T1000 (cell line): ENCODE results near the gene PRLR.
"Not testable (repeated sequence)": the region's sequence is repeated elsewhere in the genome, so short reads cannot be mapped to it uniquely, and the experiment has no call there.

Experiments used
- DNase-seq: peaks from one replicate; lab custom pipeline; 2025; ENCODE audit warnings: mixed read lengths; lab: John Stamatoyannopoulos, UW

Gene PRLR

DNA sequence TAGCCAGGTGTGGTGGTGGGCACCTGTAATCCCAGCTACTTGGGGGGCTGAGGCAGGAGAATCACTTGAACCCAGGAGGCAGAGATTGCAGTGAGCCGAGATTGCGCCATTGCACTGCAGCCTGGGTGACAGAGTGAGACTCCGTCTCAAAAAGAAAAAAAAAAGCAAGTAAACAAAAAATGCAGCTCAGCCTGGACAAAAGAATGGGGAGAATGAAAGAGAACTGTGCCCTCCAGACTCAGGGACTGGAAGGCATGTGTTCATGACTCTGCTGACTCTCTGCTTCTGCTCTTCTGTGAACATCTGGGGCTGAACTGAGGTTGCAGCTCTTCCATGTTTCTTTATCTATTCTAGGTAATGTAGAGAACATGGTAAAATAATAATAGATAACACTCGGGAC, 194.4 kb downstream of the PRLR start:
- DNase-seq = not testable (repeated sequence)

DNA sequence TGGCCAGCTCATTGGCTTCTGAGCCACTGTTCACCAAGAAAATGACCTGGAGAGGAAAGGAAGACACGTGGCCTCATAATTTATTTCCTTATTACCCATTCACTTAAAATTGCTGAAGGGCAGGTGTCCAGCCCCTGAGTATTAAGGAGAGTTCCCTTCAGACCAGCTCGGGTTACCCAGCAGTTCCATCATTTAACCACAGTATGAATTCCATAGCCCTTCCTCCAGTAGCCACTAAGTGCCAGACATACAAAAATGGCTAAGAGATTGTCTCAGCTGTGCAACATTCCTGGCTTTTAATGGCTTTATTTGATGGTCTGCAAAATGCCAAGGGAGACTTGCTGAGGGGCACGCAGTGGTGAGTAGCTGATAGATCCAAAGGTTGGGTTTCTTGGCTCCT, 195.0 kb downstream of the PRLR start:
- no peak for DNase-seq

DNA sequence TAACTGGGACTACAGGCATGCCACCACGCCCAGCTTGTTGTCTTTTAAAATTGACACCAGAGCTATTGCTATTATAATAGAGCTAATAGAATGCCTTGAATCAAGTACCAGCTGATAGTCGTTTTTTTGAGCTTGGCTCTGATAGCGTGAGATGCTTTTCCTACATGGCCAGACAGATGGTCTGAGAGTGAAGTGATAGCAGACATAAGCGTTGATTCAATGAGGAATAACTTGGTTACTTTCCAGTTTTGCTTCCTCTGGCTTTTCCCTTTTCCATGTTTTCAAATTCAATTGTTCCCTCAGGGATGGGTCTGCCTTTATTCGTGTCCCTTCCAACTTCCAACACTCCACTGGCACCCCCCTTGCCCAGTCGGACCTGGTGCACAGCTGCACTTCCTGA, 197.9 kb downstream of the PRLR start:
- DNase-seq = no peak

DNA sequence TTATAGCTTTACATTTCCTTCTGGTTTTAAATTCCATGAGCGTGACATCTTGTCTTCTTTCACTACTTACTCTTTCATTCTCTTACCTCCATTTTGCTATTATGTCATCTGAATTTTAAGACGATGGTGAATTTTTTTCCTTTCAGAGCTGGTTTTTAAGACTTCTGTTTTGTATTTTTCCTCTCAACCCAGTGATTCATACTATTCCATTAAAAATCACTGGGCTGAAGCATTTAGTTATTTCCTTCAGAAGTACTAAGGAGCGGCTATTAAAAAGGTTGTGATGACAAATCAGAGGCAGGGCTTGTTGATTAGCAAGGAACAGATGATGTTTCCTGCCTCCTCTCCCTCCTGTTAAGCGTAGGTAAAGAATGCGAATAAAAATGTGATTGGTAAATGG, 199.0 kb downstream of the PRLR start:
- DNase-seq = no peak

DNA sequence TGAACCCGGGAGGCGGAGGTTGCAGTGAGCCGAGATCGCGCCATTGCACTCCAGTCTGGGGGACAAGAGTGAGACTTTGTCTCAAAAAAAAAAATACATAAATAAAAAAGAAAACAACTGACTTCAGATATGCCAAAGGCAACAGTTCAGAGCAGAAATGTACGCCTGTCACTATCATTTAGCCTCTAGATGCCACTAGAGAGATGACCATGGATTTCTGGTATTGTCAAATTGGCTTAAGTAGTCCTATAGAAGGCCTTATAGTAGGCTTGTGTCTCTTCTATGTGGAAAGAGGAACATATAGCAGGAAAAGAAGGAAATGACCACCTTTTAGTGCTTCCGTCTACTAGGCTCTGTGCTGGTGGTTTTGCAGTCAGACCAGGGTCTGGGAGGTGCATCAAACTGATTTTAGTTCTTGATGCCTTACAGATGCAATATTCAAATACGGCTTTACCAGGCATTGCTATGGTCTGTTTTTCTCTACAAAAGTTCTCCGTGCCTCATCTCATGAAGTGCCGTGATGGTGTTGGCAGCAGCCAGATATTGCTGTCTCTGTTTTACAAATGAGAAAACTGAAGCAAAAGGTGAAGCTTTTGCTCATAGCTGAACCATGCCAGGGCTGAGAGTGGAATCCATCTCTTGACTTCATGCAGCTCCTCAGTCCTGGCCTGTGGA, 199.7 kb downstream of the PRLR start:
- no peak for DNase-seq

DNA sequence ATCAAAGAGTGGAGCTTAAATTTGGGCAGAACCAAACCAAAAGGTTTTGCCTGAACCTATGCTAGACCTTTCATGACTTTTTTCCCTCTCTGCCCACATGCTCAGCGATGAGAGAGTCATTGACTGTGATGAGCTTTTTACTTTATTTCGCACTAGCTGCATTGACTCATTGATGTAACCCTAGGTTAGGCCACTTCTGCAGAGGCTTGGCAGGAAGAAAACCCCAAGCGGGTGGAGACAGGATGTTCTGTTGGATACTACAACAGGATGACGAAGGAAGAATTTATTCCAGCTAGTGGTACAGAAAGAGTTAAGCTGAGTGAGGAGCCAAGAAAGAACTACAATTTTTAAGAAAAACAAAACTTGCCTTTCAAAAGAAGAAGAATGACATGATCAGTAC, 201.0 kb downstream of the PRLR start:
- peak; percentile 29 for DNase-seq

DNA sequence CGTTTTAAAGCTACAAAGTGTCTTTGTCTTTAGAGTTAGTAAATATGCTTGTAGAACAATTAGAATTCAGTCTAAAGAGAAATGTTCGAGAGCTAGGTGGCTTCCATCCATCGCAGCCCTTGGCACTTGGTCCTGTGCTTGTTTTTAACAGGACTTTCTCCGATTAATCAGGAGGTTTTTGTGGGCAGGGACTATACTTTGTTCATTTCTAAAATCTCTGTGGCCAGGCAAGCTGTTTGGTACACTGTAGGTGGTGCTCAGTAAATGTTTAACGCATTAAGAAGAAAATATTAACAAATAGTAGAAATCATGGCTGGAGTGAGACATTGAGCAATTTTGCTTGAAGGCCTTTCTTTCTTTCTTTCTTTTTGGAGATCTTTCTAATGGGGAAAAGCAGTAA, 203.3 kb downstream of the PRLR start:
- DNase-seq = no peak

DNA sequence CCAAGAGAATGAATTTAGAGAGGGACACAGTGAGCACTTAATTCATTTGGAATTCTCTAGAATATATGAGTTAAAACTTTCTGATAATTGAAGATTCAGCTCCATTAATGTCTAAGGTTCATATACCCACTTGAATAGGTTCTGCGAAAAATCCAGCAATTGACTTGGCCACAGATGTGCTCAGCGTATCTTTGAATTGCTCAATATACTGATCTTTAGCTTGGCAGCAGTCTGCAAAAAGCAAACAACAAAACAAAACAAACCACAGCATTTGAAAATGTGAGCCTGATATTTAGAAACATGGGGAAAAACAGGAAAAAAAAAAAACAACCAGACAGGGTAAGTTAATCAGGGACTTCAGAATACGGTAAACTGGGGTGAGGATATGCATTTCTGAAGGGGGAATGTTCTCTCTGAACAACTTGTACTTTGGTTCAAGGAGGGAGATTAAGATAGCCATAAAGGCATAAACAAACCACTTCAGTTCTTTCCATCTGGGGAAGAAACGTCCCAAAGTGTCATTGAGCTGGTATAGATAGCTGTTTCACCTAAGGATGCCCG, 203.9 kb downstream of the PRLR start:
- no peak for DNase-seq

DNA sequence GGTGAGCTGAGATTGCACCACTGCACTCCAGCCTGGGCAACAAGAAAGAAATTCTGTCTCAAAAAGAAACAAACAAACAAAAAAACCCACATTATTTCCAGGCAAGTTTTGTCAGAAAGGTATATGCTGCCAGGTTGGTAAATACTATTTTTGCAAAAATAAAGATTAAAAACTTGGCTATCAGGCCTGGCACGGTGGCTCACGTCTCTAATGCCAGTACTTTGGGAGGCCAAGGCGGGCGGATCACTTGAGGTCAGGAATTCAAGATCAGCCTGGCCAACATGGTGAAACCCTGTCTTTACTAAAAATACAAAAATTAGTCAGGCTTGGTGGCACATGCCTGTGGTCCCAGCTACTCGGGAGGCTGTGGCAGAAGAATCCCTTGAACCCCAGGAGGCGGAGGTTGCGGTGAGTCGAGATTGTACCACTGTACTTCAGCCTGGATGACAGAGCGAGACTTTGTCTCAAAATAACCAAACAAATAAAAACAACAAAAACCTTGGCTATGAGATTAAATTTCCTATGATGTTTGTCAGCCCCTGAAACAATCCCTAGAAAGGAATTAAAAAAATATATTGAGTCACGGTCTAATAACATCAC, 205.3 kb downstream of the PRLR start:
- DNase-seq = no peak

DNA sequence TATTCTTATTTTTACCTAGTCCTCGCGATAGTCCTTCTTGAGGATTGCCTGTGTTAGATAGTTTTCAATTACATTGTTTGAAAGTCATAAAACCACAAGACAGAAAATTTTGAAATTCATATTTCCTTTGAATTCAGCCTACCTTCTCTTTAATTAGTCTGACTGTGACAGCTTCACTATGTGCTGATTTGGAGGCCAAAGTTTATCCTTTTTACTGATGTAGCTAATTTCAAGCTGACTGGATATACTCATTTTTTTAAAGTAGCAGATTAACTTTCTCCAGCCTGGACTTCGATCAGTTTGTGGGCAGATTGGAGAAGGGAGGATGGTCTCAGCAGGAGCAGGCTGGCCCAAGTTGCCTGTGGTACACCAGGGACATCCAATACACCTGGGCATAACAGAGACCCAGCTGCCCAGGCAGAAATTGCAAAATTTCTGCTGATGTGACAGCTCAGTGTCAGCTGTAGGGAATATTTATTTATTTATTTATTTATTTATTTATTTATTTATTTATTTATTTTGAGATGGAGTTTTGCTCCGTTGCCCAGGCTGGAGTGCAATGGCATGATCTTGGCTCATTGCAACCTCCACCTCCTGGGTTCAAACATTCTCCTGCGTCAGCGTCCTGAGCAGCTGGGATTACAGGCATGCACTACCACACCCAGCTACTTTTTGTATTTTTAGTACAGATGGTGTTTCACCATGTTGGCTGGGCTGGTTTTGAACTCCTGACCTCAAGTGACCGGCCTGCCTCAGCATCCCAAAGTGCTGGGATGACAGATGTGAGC, 206.7 kb downstream of the PRLR start:
- no peak for DNase-seq

DNA sequence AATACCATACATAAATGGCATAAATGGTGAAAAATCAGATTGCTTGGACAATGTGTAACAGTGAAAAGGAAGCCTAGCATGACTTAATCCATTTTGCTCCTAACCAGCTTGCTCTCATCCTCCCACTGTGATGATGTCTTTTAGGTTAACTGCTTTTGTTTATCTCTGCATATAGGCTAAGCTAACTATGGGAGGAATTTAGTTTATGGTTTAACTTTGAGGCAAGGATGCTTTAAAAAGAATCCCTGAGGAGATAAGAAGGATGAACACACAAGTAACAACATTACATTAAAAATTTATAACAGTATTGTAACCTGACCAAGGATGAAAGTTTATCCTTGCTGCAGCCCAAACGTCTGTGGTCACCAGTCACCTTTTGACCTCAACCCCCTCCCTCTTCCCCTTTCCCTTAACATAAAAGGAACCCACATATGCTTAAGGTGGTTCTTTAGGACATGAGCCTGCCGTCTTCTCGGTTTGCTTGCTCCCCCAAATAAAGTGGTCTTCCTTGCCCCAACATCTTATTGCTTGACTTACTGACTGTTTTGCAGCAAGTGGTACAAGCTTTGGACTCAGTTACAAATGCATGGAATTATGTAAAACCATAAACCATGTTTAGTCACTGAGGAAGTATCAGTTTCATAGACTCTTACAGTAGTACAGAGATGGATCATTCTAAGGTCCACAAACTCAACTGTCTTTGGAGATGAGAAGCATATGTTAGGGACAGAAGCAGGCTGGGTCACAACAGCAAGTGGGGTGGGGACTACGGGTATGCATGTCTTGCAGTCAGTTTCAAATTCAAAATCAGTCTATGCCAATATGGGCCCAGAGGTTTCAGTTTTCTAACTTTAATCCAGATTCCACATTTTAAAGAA, 213.9 kb downstream of the PRLR start:
- no peak for DNase-seq

DNA sequence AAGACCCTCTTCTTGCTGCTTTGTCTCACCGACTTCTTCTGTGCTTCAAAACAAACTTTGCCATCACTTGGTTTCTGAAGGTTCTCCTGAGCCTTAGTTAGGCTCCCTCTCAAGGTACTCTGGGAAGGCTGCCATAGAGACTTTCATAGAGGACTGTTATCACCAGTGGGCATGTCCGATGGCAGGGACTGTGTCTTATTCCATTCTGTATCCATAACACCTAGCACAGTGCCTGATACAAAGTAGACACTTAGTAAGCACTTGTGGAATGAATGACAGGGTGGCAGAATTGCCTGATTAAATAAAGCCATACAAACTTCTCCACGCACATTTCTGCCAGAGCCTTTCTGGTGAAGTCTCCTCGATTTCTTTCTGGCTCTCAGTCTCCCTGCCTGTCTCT, 215.2 kb downstream of the PRLR start:
- DNase-seq = no peak

DNA sequence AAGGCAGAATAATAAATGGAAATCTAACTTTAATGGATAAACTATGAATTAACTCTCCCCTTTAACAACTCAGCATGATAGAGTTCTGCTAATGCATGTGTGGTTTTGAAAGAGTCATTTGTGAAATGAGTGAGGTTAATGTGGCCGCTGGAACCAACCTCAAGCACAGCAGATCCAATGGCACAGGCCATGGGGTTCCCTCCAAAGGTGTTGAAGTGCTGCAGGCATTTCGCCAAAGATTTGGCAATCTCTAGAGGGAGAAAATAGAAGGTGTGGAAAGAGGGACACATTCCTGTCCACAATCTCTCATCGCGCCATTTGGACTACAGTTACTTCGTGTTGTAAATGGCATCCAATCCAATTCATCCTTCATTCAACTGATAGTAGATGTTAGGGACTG, 217.5 kb downstream of the PRLR start:
- no peak for DNase-seq

DNA sequence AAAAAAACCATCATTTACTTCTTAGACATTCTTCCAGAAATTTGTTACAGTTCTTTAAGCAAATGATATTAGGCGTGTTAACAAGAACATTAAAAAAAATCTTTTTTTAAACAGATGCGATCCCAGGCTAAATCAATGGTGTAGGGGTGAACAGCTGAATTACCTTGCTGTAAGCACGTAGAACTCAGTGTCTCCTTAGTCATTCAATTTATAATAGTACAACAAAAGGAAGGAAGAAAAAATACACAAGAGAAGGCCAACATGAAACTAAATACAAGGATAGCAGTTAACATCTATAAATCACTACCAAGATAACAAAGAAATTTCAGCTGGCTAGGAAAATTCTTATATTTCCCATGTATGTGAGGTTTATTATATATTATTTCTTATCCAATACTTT, 217.9 kb downstream of the PRLR start:
- DNase-seq = no peak

DNA sequence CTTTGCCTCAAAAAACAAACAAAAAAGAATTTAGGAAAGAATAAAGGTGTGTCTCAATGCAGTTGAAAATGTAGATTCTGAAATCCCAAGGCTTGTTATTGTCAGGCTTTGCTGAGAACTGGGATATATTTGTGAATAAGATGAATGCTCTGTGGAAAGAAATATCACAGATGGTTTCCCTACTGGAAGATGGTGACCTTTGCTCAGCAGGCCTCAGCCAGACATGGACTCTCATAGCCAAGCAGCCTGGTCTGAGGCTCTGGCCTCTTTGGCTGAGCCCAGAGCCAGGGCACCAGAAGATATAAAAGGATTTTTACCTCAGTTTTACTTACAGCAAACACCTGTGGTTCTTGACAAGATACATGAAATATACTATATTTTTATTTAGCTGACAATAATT, 219.6 kb downstream of the PRLR start:
- no peak for DNase-seq

DNA sequence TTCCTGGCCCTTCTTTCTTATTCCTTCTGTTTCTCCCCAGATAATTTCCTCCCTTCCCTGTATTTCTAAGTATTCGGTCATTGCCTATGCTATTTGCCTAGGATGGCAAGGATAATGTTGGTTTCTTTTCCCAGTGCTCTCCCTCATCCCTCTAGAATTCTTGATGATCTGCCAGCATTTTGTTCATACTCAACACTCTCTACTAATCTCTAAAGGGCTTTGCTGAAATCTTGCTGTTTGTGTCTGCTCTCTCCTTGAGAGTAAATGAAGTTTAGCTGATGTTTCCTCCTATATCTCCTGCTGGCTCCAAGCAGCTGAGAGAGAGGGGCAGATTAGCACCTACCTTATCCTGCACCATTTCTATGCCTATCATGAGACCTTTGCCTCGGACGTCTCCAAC, 220.6 kb downstream of the PRLR start:
- DNase-seq = no peak

DNA sequence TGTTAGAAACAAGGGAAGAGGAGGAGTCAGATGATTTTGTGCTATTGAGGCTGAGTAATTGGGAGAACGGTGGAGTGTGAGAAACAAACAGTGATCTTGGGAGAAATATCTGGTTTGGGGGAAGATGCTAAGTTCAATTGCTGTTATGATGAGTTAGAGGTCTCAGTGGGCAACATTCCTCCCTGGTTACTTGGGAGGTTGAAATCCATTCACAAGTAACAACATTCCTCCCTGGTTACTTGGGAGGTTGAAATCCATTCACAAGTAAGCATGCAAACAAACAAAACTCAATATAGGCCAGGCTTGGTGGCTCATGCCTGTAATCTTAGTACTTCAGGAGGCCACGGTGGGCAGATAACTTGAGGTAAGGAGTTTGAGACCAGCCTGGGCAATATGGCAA, 221.3 kb downstream of the PRLR start:
- no peak for DNase-seq

DNA sequence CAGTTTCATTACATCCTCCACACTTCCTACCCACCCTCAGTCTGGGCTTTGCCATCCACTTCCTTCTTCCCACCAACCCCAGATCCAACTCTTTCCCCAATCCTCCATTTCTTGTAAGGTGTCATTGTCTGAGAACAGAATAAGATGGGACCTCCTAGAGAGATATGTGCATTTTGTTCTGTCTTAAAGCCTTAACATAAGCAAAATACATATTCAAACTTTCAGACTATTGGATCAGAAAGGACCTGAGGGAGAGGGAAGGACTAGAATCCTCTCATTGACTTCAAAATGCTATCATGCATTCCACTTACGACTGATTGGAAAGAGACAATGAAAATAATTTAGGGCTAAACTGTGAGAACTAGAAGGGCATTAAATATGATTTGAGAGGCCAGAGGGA, 225.5 kb downstream of the PRLR start:
- DNase-seq = no peak

DNA sequence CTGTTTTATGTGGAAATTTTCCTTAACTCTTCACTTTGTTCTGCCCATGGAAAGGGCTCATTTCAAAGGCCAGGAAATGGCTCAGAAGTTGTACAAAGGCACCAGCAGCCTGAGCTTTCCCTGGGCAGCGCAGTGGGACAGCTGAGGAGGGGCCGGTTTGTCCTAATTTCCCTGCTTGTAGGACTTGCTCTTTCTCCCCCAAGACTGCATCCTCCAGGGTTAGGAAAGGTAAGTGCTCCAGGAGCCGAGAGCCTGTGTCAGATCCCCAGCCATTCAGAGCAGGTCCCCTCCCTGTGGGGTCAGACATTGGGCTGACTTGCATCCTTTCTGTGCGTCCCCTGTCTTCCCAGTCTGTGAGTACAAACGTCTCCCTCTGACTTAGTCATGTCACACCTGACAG, 226.1 kb downstream of the PRLR start:
- DNase-seq = no peak

DNA sequence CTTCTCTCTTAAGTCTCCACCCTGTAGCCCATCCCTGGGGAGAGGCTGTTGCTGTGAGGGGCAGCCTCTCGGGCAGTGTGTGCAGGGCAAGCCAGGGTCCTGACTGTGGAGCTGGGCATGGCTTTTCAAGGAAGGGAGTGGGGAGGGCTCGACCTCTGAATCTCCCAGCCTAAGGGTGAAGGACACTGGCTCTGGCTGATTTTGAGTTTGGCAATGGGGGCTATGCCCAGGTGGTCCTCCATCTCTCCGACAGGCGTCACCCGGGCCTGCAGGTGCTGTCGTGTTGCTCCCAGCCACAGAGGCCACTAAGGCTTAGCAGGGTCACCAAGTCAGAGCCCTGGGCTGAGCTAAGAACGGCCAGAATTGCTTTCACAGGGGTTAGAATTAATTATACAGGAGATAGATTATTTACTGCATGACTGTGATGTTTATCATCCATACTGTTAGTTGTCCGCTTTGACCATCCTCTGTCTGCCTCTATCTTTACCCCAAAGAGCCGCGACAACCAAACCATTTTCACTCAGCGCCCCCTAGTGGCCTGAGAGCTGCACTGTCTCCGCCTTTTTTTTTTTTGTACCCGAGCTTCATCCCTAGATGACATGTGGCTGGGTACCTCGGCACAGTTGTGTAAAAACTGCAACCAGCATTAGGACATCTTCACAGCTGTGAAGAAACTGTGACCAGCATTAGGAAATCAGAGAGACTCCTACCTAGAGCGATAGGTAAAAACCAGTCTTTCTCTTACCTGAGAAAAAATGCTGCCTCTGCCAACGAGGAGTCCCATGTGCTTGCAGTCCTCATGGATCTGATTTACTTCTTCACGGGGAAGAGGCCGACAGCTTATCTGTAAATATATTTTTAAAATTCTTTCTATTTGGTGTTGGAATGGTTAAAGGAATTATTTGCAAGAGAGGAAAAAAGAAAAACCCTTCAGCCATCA, 227.0 kb downstream of the PRLR start:
- peak; percentile 43 for DNase-seq

DNA sequence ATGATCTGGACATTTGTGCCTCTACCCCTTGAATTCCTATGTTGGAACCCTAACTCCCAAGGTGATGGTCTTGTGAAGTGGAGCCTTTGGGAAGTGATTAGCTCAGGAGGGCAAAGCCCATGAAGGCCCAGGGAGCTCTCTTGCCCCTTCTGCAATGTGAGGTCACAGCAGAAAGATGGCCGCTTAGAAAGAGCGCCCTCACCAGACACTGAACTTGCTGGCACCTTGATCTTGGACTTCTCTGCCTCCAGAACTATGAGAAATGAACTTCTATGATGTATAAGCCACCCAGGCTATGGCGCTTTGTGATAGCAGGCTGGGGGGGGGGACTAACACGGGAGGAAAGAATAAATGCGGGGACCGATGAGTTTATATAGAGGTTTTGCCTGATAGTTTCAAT, 227.8 kb downstream of the PRLR start:
- DNase-seq = no peak
